Astrocyte (in vitro differentiated cells and primary cell): Measurements from ENCODE around the gene FNDC3A. TPM values are rescaled to one million over a fixed set of nuclear protein-coding genes. Genes with fewer than 3 reads are reported as not detected.

Experiments used
- DNase-seq: peaks from one replicate; pipeline ENCODE4 v3.0.0-alpha.2; 2010; ENCODE audit warnings: low read depth
- FAIRE-seq: peaks from 2 replicates; lab custom pipeline; 2011; peaks lifted over from hg19 to GRCh38; lab: Jason Lieb, UNC
- H2AFZ ChIP-seq: 2 replicates; pipeline ENCODE4 v1.6.0; 2012; ENCODE audit warnings: low read depth, low read length, inconsistent platforms
- H3K27ac ChIP-seq: 2 replicates; pipeline ENCODE4 v1.5.1; 2011; ENCODE audit warnings: low read depth, low read length, inconsistent platforms
- H3K27me3 ChIP-seq: 2 replicates; pipeline ENCODE4 v1.6.0; 2011; ENCODE audit warnings: low read length, inconsistent platforms; ENCODE audit not compliant: insufficient read depth
- H3K36me3 ChIP-seq: 2 replicates; pipeline ENCODE4 v1.5.1; 2011; ENCODE audit warnings: low read length, inconsistent platforms; ENCODE audit not compliant: insufficient read depth
- H3K4me1 ChIP-seq: 2 replicates; pipeline ENCODE4 v1.5.1; 2011; ENCODE audit warnings: low read length, inconsistent platforms; ENCODE audit not compliant: insufficient read depth
- H3K4me2 ChIP-seq: 2 replicates; pipeline ENCODE4 v1.6.0; 2012; ENCODE audit warnings: low read length, inconsistent platforms
- H3K4me3 ChIP-seq: 2 replicates; pipeline ENCODE4 v1.5.1; 2011; ENCODE audit warnings: low read depth, mild to moderate bottlenecking, low read length, inconsistent platforms; ENCODE audit not compliant: insufficient read depth
- H3K79me2 ChIP-seq: 2 replicates; pipeline ENCODE4 v1.6.0; 2012; ENCODE audit warnings: mild to moderate bottlenecking, low read length, inconsistent platforms; ENCODE audit not compliant: insufficient read depth
- H3K9ac ChIP-seq: 2 replicates; pipeline ENCODE4 v1.6.0; 2012; ENCODE audit warnings: mild to moderate bottlenecking, low read length, inconsistent platforms
- H3K9me3 ChIP-seq: 2 replicates; pipeline ENCODE4 v1.5.1; 2012; ENCODE audit warnings: low read depth, mild to moderate bottlenecking, low read length, inconsistent platforms; ENCODE audit not compliant: insufficient read depth
- H4K20me1 ChIP-seq: 2 replicates; pipeline ENCODE4 v1.6.0; 2012; ENCODE audit warnings: low read length, inconsistent platforms; ENCODE audit not compliant: insufficient read depth
- H3K27ac Mint-ChIP-seq: one replicate; pipeline ENCODE4 v1.8.0; 2021; ENCODE audit warnings: mild to moderate bottlenecking, mixed read lengths; ENCODE audit not compliant: unreplicated experiment
- H3K27me3 Mint-ChIP-seq: one replicate; pipeline ENCODE4 v1.8.0; 2021; ENCODE audit warnings: low read depth, mixed read lengths; ENCODE audit not compliant: unreplicated experiment
- H3K36me3 Mint-ChIP-seq: one replicate; pipeline ENCODE4 v1.8.0; 2021; ENCODE audit warnings: low read depth, mixed read lengths; ENCODE audit not compliant: unreplicated experiment
- H3K4me1 Mint-ChIP-seq: one replicate; pipeline ENCODE4 v1.8.0; 2021; ENCODE audit warnings: low read depth, mixed read lengths; ENCODE audit not compliant: unreplicated experiment
- H3K4me3 Mint-ChIP-seq: one replicate; pipeline ENCODE4 v1.8.0; 2021; ENCODE audit warnings: mild to moderate bottlenecking, moderate library complexity, mixed read lengths; ENCODE audit not compliant: unreplicated experiment
- H3K9me3 Mint-ChIP-seq: one replicate; pipeline ENCODE4 v1.8.0; 2021; ENCODE audit warnings: mild to moderate bottlenecking, mixed read lengths; ENCODE audit not compliant: unreplicated experiment
- CTCF ChIP-seq: IDR thresholded peaks from 2 replicates; pipeline ENCODE4 v1.5.1; 2011; ENCODE audit warnings: low read depth, mild to moderate bottlenecking, inconsistent platforms, low read length, moderate library complexity; ENCODE audit not compliant: insufficient read depth
- EZH2 ChIP-seq: IDR thresholded peaks from 2 replicates; pipeline ENCODE4 v1.6.1; 2012; ENCODE audit warnings: mild to moderate bottlenecking, low read length, inconsistent platforms; ENCODE audit not compliant: insufficient read depth
- total RNA-seq: library from RNA; stranded (reverse); gene quantifications from 2 replicates; pipeline ENCODE4 v1.2.1, GENCODE V29; 2021

FNDC3A gene
- total RNA-seq, 1 donor from 2014 or later = 82.6 TPM

DNA sequence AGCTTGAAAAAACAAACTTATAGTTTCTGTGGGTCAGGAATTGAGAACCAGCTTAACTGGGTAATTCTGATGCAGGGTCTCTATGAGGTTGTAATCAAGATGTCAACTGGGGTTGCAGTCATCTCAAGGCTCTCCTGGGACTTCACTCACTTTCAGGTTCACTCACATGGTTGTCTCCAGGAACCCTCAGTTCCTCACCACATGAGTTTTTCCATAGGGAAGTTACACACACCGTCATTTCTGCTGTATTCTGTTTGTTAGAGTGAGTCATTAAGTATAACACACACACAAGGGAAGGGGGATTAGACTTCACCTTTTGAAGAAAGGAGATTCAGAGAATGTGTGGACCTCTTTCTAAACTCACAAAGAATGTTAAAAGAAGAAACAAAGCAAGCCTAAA is 209.6 kb downstream of the FNDC3A start:
- Histone ChIP-seq H3K27ac (no peak overlapping the region), H2AFZ (no peak overlapping the region), H3K4me2 (no peak overlapping the region), H3K36me3 (peaks cover 45% of the 10 kb centered on the region), H3K9ac (no peak overlapping the region), H3K27me3 (no peaks in the 10 kb centered on the region), H3K4me3 (no peak overlapping the region), H4K20me1 (peaks cover 4% of the 10 kb centered on the region), H3K79me2 (no peaks in the 10 kb centered on the region), H3K4me1 (no peaks in the 10 kb centered on the region), H3K9me3 (no peaks in the 10 kb centered on the region)
- H3K27me3 Mint-ChIP-seq = no peaks in the 10 kb centered on the region
- FAIRE-seq = no peak
- DNase-seq = no peak
- no peaks in the 10 kb centered on the region for H3K9me3 Mint-ChIP-seq
- TF ChIP-seq CTCF = no peak
- no peak for TF ChIP-seq EZH2
- H3K4me3 Mint-ChIP-seq = no peak overlapping the region
- peaks cover 24% of the 10 kb centered on the region for H3K36me3 Mint-ChIP-seq
- H3K4me1 Mint-ChIP-seq = peaks cover 4% of the 10 kb centered on the region
- H3K27ac Mint-ChIP-seq = no peak overlapping the region

GRCh38 chr13:49190901-49191300 is 215.2 kb downstream of the FNDC3A start:
- Histone ChIP-seq H3K9ac (no peak overlapping the region), H3K4me1 (no peaks in the 10 kb centered on the region), H3K9me3 (no peaks in the 10 kb centered on the region), H3K36me3 (peaks cover 57% of the 10 kb centered on the region), H3K4me2 (no peak overlapping the region), H2AFZ (no peak overlapping the region), H3K27ac (no peak overlapping the region), H3K79me2 (no peaks in the 10 kb centered on the region), H3K27me3 (no peaks in the 10 kb centered on the region), H4K20me1 (no peaks in the 10 kb centered on the region), H3K4me3 (no peak overlapping the region)
- Mint-ChIP-seq H3K36me3 (peaks cover 17% of the 10 kb centered on the region), H3K27me3 (no peaks in the 10 kb centered on the region), H3K4me3 (no peak overlapping the region), H3K27ac (no peak overlapping the region), H3K4me1 (no peaks in the 10 kb centered on the region), H3K9me3 (no peaks in the 10 kb centered on the region)
- FAIRE-seq (no peak), DNase-seq (no peak)
- TF ChIP-seq EZH2 = no peak
- TF ChIP-seq CTCF = no peak

- FAIRE-seq = no peak
- Histone ChIP-seq H2AFZ (no peak overlapping the region), H3K9me3 (no peaks in the 10 kb centered on the region)
These were observed 230.9 kb downstream of the FNDC3A start for GRCh38 chr13:49206641-49207040.

More at GRCh38 chr13:49206641-49207040, 230.9 kb downstream of the FNDC3A start:
- Histone ChIP-seq H3K9ac (no peak overlapping the region), H3K36me3 (peaks cover 50% of the 10 kb centered on the region), H4K20me1 (no peaks in the 10 kb centered on the region), H3K4me1 (no peaks in the 10 kb centered on the region), H3K4me3 (no peak overlapping the region), H3K27me3 (no peaks in the 10 kb centered on the region), H3K4me2 (no peak overlapping the region), H3K27ac (no peak overlapping the region), H3K79me2 (no peaks in the 10 kb centered on the region)
- TF ChIP-seq CTCF (no peak), EZH2 (no peak)
- H3K9me3 Mint-ChIP-seq = no peaks in the 10 kb centered on the region
- DNase-seq = no peak
- no peaks in the 10 kb centered on the region for H3K4me1 Mint-ChIP-seq
- H3K4me3 Mint-ChIP-seq = no peak overlapping the region
- peaks cover 11% of the 10 kb centered on the region for H3K36me3 Mint-ChIP-seq
- no peaks in the 10 kb centered on the region for H3K27me3 Mint-ChIP-seq
- H3K27ac Mint-ChIP-seq = no peak overlapping the region
